ENCODE data around the gene FKBP5. TPM values are rescaled to one million over a fixed set of nuclear protein-coding genes. Genes with fewer than 3 reads are reported as not detected.

Gene FKBP5
- total RNA-seq, 1 experiment from 2014 or later, result 33.9 TPM

DNA sequence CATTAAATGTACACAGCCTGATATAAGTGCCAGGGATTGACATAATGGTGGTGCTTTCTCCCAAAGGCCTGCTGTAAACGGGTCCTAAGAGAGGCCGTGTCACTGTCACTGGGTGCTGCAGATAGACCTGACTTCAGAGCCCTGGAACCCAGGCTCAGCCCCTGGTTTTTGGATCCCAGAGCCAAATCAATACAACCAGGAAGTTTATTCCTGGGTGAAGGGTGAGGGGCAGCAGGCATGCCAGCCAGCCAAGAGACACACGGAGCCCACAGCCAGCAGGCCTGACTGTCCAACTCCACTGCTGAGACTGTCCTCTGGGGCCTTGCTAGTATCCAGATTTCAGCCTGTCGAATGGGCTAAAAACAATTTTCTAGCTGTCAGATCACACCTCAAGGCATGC lies 35.3 kb upstream of the FKBP5 start:
- Histone ChIP-seq H2AFZ (ENCODE audit: low read length) (no peak overlapping the region), H4K20me1 (ENCODE audit: control insufficient read depth, insufficient read depth, insufficient read length) (no peaks in the 10 kb centered on the region), H4K5ac (ENCODE audit: insufficient read length, low read depth, low read length) (no peak overlapping the region), H3K18ac (ENCODE audit: insufficient read length, low read depth, low read length) (no peak overlapping the region), H3K4me2 (ENCODE audit: insufficient read depth, insufficient read length, low read length) (no peak overlapping the region), H2BK5ac (ENCODE audit: insufficient read length, low read length) (no peak overlapping the region), H3K23me2 (ENCODE audit: insufficient read length, low read depth, low read length, poor library complexity, severe bottlenecking) (peaks cover 8% of the 10 kb centered on the region), H2BK20ac (ENCODE audit: low read depth, low read length, poor library complexity, severe bottlenecking) (no peak overlapping the region), H3K27ac (ENCODE audit: insufficient read length, low read depth, low read length) (no peak overlapping the region), H3K27me3 (ENCODE audit: insufficient read depth, low read length) (peaks cover 2% of the 10 kb centered on the region; the same call in 1 of the 2 replicates), H3K14ac (ENCODE audit: insufficient read depth, low read length) (no peak overlapping the region), H3K23ac (ENCODE audit: insufficient read length, low read depth, low read length) (no peak overlapping the region), H3K56ac (ENCODE audit: insufficient read length, low read depth, low read length) (no peak overlapping the region), H4K8ac (replicated peaks; ENCODE audit: insufficient read length, low read depth, low read length) (no peak overlapping the region), H3K4me1 (ENCODE audit: insufficient read depth, low read length) (peaks cover 19% of the 10 kb centered on the region; the same call in 1 of the 2 replicates), H2AK5ac (ENCODE audit: insufficient read length, low read length) (no peak overlapping the region), H3T11ph (ENCODE audit: low read length) (no peak overlapping the region), H3K79me2 (ENCODE audit: insufficient read depth, low read length) (no peaks in the 10 kb centered on the region), H3K9ac (ENCODE audit: extremely low read depth, insufficient read length, low read length) (no peak overlapping the region), H3K4ac (ENCODE audit: low read depth, low read length) (no peak overlapping the region), H2BK12ac (ENCODE audit: insufficient read length, low read depth, low read length) (no peak overlapping the region), H3K9me3 (ENCODE audit: control insufficient read depth, low read depth, low read length) (no peaks in the 10 kb centered on the region), H4K91ac (ENCODE audit: insufficient read length, low read depth, low read length) (no peak overlapping the region), H3K79me1 (ENCODE audit: insufficient read depth, low read depth, low read length, poor library complexity, severe bottlenecking) (no peaks in the 10 kb centered on the region), H2BK120ac (ENCODE audit: low read depth, low read length, poor library complexity, severe bottlenecking) (no peak overlapping the region), H2BK15ac (ENCODE audit: low read depth, low read length) (no peak overlapping the region)
- Mint-ChIP-seq H3K27me3 (ENCODE audit: low read depth) (peaks cover 25% of the 10 kb centered on the region), H3K27ac (no peak overlapping the region), H3K4me3 (no peak overlapping the region), H3K9me3 (no peaks in the 10 kb centered on the region), H3K36me3 (ENCODE audit: insufficient read depth in 1 of 3, low read depth in 3 of 3) (no peaks in the 10 kb centered on the region), H3K4me1 (peaks cover 48 to 52% of the 10 kb centered on the region in 2 experiments)
- no CpG with 5 or more reads among the region's 4 CpGs for WGBS (ENCODE audit: extremely low coverage, insufficient read length, low lambda C conversion rate)
- DNase-seq, result no peak
- TF ChIP-seq, protein P1, sequence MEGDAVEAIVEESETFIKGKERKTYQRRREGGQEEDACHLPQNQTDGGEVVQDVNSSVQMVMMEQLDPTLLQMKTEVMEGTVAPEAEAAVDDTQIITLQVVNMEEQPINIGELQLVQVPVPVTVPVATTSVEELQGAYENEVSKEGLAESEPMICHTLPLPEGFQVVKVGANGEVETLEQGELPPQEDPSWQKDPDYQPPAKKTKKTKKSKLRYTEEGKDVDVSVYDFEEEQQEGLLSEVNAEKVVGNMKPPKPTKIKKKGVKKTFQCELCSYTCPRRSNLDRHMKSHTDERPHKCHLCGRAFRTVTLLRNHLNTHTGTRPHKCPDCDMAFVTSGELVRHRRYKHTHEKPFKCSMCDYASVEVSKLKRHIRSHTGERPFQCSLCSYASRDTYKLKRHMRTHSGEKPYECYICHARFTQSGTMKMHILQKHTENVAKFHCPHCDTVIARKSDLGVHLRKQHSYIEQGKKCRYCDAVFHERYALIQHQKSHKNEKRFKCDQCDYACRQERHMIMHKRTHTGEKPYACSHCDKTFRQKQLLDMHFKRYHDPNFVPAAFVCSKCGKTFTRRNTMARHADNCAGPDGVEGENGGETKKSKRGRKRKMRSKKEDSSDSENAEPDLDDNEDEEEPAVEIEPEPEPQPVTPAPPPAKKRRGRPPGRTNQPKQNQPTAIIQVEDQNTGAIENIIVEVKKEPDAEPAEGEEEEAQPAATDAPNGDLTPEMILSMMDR (conservative IDR thresholded peaks at IDR 0.05), result no peak
